NCI-H446 treated with DMSO at 0.1 percent for 48 hours (cell line): Measurements from ENCODE around the gene CEP350.
"Not testable (repeated sequence)": the region's sequence is repeated elsewhere in the genome, so short reads cannot be mapped to it uniquely, and the experiment has no call there.

ENCODE experiments used
- DNase-seq: peaks from one replicate; lab custom pipeline; 2025; lab: John Stamatoyannopoulos, UW

Gene CEP350

DNA sequence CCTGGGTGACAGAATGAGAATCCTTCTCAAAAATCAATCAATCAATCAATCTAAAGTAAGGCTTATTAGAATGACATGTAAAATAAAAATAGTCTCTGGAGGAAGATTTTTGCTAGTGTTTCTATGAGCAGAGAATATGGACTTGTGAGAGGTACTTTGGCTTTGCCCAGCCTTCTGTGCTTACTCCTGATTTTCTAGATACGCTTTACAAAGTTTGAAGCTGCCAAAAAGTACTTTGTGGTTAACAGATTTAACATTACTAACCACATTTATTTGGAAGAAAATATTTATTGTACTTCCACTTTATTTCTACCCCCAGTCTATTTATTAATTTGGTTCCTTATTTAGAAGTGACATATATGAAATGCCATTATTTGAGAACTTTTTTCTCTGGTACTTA lies 41.0 kb downstream of the CEP350 start:
- DNase-seq, result no peak

DNA sequence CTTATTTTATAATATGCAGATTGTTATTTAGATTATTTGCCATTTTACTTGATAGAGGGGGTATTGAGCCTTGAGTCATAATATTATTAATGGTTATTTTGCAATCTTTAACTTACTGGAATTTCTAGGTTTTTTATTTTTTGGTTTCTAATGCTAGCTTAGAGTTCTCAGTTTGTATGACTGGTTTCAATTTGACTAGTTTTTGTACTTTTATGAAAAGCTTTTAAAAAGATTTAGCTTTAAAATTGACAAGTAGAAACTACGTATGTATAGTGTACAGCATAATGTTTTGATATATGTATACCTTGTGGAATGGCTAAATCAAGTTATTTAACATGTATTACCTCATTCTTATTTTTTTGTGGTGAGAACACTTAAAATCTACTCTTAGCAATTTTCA lies 41.5 kb downstream of the CEP350 start:
- DNase-seq, result no peak

DNA sequence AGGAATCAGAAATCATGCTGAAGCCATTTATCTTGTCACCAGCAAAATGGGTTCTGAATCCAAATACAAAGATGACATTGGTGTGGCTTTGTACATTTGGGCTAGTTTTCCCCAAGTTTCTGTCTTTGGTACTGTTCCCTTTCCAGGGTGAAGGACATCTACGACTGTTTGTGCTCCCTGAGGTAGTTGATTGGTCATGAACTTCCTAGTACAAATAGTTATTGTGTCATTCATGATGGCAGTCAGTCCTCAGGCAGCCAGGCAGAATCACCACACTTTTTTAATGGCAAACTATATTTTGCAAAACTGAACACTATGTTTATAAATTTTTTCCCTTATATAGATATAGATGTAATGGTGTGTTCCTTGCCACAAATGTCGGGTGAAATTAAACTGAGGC lies 46.0 kb downstream of the CEP350 start:
- DNase-seq, result no peak

- no peak for DNase-seq
Measured at GRCh38 chr1:180002437-180002836, 47.8 kb downstream of the CEP350 start.

- DNase-seq, result no peak
Measured at GRCh38 chr1:180003026-180003695, 48.6 kb downstream of the CEP350 start.

GRCh38 chr1:180006762-180007161 lies 52.2 kb downstream of the CEP350 start:
- DNase-seq, result not testable (repeated sequence)

GRCh38 chr1:180020017-180020416 lies 65.4 kb downstream of the CEP350 start:
- DNase-seq, result no peak

DNA sequence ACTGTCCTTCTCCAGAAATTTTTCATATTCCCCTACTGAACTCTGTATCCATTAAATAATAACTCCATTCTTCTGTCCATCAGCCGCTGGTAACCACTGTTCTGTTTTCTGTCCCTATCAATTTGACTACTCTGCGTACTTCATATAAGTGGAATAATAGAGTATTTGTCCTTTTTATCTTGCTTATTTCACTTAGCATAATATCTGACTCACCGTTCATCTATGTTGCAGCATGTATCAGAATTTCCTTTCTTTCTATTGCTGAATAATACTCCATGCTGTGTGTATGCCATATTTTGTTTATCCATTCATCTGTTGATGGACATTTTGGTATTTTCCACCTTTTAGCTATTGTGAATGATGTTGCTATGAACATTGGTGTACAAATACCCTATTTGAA lies 71.9 kb downstream of the CEP350 start:
- no peak for DNase-seq

DNA sequence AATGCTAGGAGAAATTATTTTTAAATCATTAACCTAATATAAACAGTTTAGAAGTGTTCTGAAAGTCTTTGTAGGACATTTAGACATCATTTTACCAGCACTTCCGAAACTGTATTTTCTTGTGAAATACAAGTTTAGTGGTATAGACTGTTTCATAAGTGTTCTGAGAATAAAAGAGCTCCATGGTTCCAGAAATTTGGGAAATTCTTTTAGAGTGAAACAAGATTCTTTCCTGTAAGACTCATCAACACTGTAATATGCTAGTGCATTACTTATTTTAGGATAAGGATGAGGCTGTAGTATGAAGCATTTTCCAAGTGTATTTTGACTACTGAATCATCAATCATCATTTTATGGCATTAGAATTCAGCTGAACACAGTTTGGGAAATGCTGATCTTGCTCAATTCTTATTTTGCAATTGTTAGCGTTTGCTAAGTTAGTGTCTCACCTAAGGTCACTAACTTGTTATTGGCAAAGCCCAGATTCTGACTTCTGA lies 73.4 kb downstream of the CEP350 start:
- no peak for DNase-seq

DNA sequence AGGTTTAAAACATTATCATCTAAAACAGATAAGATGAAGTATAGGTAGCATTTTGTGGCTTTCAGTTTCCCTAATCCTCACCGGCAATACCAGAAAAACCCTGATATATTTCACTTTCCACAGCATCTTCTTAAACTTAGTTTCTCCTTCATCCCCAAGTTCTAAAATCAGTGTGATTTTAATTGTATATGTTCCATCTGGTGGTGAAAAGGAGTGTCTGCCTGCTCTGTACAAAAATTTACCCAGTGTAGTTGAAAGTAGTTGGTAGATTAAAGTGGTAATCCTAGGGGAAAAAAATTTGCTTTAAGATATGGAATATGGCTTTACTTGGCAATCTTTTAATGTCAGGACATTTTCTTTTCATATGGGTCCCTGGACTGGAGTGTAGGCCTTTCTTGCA lies 74.3 kb downstream of the CEP350 start:
- no peak for DNase-seq

DNA sequence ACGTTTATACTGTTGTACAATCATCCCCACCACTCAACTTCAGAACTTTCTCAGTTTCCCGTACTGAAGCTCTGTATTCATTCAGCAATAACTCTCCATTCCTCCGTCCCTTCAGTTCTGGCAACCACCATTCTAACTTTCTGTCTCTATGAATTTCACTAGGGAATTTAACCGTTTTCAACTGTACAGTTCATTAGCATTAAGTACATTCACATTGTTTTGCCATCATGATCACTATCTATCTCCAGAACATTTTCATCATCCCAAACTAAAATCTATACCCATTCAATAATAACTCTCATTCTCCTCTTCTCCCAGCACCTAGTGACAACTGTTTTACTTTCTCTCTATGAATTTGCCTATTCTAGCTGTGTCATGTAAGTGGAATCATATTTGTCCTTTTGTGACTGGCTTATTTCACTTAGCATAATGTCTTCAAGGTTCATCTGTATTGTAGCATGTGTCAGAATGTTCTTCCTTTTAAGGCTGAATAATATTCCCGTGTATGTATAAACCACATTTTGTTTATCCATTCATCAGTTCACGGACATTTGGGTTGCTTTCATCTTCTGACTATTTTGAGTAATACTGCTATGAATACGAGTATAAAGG lies 75.0 kb downstream of the CEP350 start:
- no peak for DNase-seq

DNA sequence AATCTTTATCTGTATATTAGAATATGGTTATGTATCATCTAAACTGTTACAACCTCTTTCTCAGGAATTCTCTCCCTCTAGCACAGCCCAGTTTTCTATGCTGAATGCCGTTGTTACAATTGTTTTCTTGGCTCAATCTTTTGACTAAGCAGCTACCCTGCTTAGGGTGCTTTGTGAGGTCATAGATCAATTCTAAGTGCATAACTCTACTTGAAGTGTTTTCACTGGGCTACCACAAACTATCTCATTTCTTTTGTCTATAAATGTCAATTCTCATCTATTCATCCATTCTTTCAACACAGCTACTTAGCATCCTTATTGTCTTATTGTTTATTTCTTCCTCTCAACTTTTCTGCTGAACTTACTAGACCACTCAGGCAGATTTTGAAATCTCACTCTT lies 77.1 kb downstream of the CEP350 start:
- DNase-seq, result no peak

DNA sequence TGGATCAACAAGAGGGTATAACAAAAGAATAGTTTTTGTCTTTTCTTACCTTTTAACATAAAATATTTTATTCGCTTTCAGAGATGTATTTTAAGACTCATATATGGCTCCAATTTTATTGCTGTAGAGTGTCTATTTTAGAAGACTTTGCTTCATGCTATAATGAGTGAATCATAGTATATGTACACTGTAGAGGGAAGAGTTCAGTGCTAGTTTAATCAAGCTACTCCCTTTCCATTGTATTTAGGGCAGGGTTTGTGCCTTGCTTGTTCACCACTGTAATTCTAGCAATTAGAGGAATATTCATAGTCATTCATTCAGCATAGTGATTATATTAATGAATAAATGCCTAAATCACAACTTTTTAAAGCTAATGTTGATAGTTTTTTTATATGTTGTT lies 78.8 kb downstream of the CEP350 start:
- no peak for DNase-seq

DNA sequence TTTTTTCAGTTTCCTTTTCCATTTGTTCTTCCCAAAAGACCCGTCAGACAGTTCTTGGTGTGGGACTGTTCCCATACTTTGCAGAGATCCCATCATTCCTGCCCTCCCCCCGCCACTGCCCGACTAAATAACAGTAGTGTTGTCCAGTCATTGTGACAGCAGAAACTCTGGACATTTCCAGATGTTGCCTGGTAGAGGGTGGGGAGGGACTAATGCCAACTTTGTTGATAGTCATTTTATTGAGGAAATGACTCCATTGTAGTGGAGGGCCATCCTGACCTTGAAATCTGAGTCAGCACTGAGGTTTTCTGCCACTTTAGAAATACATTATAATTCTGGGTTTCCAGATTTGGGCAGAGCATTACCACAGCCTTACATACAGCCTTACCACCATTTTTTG lies 85.4 kb downstream of the CEP350 start:
- no peak for DNase-seq

DNA sequence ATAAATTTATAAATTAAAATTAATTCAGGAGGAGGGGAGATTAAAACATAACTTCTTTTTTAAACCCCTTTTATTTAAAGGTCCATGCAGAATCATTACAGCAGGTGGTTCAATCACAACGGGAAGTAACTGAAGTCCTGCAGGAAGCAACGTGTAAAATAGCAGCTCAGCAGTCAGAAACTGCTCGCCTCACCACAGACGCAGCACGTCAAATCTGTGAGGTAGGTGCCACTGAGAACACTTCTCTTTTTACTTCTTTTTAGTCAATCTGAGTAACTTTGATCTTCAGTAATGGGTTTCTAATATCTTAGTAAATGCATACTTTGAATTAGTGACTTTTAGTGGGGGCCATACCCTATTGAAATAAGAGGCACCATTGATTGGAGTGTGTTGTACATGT lies 87.0 kb downstream of the CEP350 start:
- DNase-seq, result no peak

- DNase-seq, result no peak
Measured at GRCh38 chr1:180042988-180043622, 88.5 kb downstream of the CEP350 start.

DNA sequence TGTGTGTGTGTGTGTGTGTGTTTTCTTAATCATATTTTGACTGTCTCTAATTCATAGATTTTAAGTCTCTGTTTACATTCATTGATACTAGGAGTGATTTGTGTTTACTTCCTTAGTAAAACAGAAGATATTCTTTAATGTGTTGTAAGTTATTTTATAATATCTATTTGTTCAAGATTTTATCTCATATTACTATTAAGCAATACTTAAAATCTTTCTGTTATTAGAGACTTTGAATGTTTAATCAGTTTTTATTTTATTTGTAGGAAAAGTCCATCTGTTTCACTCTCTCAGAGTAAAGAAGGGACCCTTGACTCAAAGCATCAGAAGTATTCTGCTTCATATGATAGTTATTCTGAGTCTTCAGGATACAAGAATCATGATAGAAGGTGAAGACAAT lies 89.2 kb downstream of the CEP350 start:
- DNase-seq, result no peak

GRCh38 chr1:180046674-180047073 lies 92.1 kb downstream of the CEP350 start:
- DNase-seq, result no peak

GRCh38 chr1:180053594-180054567 lies 99.3 kb downstream of the CEP350 start:
- DNase-seq, result no peak

DNA sequence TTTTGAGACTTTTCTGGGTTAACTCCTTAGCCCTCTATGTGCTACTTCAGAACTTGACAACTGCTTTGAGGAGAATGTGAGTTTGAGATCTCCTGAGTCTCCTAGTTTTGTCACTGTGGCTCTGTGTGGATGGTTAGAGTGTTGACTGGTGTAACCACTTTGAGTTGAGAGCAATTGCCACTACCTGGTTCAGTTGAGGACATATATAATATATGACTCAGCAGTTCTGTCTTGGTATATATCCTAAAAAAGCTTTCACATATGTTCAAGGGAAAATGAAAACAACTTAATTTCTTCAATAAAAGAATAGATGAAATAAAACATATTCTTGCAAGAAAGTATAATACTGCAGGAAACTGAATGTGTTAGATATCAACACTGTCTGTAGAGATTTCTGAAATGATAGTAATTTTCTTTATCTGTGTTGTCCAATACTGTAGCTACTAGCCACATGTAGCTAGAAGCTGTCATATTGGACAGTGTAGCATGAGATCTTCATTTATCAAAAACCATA lies 103.3 kb downstream of the CEP350 start:
- DNase-seq, result no peak

- DNase-seq, result no peak
Measured at GRCh38 chr1:180061019-180061418, 106.4 kb downstream of the CEP350 start.

DNA sequence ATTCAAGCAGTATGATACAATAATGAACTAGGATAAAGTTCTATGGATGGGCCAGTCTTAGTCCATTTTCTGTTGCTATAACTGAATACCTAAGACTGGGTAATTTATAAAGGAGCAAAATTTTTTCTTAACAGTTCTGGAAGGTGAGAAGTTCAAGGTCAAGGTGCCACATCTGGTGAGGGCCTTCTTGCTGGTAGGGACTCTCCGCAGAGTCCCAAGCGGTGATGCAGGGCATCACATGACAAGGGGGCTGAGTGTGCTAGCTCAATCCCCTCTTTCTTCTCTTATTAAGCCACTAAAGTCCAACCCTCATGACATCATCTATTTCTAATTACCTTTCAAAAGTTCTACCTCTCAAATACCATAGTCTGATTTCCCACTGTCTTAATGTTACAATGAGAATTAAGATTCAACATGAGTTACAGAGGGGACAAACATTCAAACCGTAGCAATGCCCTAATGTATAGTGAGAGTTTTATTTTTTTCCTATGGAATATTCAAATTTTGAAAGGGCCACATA lies 107.9 kb downstream of the CEP350 start:
- DNase-seq, result no peak
